ENCODE measurements around the gene HES1. TPM values are rescaled to one million over a fixed set of nuclear protein-coding genes. Genes with fewer than 3 reads are reported as not detected.

Gene HES1
- total and polyA plus RNA-seq, 10 of the 15 experiments (the other 5 are each of a cell fraction or from before 2014, with no cell fraction given) = 0.46 to 5.3 (median 2.3) TPM

DNA sequence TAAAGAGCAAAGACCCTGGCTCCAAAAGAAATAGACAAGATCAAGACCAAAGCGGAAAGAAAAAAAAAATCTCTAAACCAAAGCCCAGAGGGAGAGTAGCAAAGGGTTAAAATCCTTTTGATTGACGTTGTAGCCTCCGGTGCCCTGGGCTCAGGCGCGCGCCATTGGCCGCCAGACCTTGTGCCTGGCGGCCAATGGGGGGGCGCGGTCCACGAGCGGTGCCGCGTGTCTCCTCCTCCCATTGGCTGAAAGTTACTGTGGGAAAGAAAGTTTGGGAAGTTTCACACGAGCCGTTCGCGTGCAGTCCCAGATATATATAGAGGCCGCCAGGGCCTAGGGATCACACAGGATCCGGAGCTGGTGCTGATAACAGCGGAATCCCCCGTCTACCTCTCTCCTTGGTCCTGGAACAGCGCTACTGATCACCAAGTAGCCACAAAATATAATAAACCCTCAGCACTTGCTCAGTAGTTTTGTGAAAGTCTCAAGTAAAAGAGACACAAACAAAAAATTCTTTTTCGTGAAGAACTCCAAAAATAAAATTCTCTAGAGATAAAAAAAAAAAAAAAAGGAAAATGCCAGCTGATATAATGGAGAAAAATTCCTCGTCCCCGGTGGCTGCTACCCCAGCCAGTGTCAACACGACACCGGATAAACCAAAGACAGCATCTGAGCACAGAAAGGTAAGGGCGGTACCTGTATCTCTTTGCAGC, at the start of gene HES1 (continued):
- TF ChIP-seq, protein P1, sequence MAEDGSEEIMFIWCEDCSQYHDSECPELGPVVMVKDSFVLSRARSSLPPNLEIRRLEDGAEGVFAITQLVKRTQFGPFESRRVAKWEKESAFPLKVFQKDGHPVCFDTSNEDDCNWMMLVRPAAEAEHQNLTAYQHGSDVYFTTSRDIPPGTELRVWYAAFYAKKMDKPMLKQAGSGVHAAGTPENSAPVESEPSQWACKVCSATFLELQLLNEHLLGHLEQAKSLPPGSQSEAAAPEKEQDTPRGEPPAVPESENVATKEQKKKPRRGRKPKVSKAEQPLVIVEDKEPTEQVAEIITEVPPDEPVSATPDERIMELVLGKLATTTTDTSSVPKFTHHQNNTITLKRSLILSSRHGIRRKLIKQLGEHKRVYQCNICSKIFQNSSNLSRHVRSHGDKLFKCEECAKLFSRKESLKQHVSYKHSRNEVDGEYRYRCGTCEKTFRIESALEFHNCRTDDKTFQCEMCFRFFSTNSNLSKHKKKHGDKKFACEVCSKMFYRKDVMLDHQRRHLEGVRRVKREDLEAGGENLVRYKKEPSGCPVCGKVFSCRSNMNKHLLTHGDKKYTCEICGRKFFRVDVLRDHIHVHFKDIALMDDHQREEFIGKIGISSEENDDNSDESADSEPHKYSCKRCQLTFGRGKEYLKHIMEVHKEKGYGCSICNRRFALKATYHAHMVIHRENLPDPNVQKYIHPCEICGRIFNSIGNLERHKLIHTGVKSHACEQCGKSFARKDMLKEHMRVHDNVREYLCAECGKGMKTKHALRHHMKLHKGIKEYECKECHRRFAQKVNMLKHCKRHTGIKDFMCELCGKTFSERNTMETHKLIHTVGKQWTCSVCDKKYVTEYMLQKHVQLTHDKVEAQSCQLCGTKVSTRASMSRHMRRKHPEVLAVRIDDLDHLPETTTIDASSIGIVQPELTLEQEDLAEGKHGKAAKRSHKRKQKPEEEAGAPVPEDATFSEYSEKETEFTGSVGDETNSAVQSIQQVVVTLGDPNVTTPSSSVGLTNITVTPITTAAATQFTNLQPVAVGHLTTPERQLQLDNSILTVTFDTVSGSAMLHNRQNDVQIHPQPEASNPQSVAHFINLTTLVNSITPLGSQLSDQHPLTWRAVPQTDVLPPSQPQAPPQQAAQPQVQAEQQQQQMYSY (CRISPR knock-in tag; IDR thresholded peaks at IDR 0.05) = no peak
- 0 out of 2 replicates have a peak, but pooled peaks have one; percentile 2 for TF ChIP-seq SMC3 (IDR thresholded peaks at IDR 0.05; ENCODE audit: borderline replicate concordance, low read length)
- TF ChIP-seq, protein P2, sequence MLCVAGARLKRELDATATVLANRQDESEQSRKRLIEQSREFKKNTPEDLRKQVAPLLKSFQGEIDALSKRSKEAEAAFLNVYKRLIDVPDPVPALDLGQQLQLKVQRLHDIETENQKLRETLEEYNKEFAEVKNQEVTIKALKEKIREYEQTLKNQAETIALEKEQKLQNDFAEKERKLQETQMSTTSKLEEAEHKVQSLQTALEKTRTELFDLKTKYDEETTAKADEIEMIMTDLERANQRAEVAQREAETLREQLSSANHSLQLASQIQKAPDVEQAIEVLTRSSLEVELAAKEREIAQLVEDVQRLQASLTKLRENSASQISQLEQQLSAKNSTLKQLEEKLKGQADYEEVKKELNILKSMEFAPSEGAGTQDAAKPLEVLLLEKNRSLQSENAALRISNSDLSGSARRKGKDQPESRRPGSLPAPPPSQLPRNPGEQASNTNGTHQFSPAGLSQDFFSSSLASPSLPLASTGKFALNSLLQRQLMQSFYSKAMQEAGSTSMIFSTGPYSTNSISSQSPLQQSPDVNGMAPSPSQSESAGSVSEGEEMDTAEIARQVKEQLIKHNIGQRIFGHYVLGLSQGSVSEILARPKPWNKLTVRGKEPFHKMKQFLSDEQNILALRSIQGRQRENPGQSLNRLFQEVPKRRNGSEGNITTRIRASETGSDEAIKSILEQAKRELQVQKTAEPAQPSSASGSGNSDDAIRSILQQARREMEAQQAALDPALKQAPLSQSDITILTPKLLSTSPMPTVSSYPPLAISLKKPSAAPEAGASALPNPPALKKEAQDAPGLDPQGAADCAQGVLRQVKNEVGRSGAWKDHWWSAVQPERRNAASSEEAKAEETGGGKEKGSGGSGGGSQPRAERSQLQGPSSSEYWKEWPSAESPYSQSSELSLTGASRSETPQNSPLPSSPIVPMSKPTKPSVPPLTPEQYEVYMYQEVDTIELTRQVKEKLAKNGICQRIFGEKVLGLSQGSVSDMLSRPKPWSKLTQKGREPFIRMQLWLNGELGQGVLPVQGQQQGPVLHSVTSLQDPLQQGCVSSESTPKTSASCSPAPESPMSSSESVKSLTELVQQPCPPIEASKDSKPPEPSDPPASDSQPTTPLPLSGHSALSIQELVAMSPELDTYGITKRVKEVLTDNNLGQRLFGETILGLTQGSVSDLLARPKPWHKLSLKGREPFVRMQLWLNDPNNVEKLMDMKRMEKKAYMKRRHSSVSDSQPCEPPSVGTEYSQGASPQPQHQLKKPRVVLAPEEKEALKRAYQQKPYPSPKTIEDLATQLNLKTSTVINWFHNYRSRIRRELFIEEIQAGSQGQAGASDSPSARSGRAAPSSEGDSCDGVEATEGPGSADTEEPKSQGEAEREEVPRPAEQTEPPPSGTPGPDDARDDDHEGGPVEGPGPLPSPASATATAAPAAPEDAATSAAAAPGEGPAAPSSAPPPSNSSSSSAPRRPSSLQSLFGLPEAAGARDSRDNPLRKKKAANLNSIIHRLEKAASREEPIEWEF (IDR thresholded peaks at IDR 0.05; ENCODE audit: insufficient replicate concordance, low read depth, low read length) = peak; percentile 44
- peak; percentile 10; the same call in 1 of the 2 replicates for TF ChIP-seq NFYA (IDR thresholded peaks at IDR 0.05; ENCODE audit: borderline replicate concordance, low read depth, low read length)
- TF ChIP-seq, protein P3, sequence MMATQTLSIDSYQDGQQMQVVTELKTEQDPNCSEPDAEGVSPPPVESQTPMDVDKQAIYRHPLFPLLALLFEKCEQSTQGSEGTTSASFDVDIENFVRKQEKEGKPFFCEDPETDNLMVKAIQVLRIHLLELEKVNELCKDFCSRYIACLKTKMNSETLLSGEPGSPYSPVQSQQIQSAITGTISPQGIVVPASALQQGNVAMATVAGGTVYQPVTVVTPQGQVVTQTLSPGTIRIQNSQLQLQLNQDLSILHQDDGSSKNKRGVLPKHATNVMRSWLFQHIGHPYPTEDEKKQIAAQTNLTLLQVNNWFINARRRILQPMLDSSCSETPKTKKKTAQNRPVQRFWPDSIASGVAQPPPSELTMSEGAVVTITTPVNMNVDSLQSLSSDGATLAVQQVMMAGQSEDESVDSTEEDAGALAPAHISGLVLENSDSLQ (IDR thresholded peaks at IDR 0.05) = peak; percentile 95
- TF ChIP-seq IKZF2 (IDR thresholded peaks at IDR 0.05) = peak; percentile 51 to 58; a peak in 3 of 4 replicates
- 0 out of 2 replicates have a peak, but pooled peaks have one; percentile 20 for TF ChIP-seq CREB1 (IDR thresholded peaks at IDR 0.05; ENCODE audit: low read depth)
- peak; percentile 74; the same call in 1 of the 2 replicates for TF ChIP-seq TCF12 (IDR thresholded peaks at IDR 0.05; ENCODE audit: low read depth, low read length)
- peak; percentile 34 for TF ChIP-seq RELA (IDR thresholded peaks at IDR 0.05; ENCODE audit: borderline replicate concordance, partially characterized antibody)
- TF ChIP-seq, protein P4, sequence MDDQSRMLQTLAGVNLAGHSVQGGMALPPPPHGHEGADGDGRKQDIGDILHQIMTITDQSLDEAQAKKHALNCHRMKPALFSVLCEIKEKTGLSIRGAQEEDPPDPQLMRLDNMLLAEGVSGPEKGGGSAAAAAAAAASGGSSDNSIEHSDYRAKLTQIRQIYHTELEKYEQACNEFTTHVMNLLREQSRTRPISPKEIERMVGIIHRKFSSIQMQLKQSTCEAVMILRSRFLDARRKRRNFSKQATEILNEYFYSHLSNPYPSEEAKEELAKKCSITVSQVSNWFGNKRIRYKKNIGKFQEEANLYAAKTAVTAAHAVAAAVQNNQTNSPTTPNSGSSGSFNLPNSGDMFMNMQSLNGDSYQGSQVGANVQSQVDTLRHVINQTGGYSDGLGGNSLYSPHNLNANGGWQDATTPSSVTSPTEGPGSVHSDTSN (IDR thresholded peaks at IDR 0.05; ENCODE audit: insufficient replicate concordance, low read depth, low read length) = peak; percentile 88
- TF ChIP-seq, protein P5, sequence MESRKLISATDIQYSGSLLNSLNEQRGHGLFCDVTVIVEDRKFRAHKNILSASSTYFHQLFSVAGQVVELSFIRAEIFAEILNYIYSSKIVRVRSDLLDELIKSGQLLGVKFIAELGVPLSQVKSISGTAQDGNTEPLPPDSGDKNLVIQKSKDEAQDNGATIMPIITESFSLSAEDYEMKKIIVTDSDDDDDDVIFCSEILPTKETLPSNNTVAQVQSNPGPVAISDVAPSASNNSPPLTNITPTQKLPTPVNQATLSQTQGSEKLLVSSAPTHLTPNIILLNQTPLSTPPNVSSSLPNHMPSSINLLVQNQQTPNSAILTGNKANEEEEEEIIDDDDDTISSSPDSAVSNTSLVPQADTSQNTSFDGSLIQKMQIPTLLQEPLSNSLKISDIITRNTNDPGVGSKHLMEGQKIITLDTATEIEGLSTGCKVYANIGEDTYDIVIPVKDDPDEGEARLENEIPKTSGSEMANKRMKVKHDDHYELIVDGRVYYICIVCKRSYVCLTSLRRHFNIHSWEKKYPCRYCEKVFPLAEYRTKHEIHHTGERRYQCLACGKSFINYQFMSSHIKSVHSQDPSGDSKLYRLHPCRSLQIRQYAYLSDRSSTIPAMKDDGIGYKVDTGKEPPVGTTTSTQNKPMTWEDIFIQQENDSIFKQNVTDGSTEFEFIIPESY (IDR thresholded peaks at IDR 0.05) = no peak
- TF ChIP-seq POLR2AphosphoS2 (IDR thresholded peaks at IDR 0.05; ENCODE audit: low read depth, low read length) = 0 out of 2 replicates have a peak, but pooled peaks have one; percentile 54
- 0 out of 2 replicates have a peak, but pooled peaks have one; percentile 57 for TF ChIP-seq RFX5 (IDR thresholded peaks at IDR 0.05; ENCODE audit: low read depth, low read length)

All from GM12878 (cell line).